ENCODE data around the gene ZNF525. TPM values are rescaled to one million over a fixed set of nuclear protein-coding genes. Genes with fewer than 3 reads are reported as not detected.
A peak's percentile ranks its signal among the peaks of the same experiment; 100 is the strongest.

ZNF525 gene
- total and polyA plus RNA-seq, 9 of the 15 experiments (the other 6 are each of a cell fraction or from before 2014, with no cell fraction given), result 1.5 to 12.0 (median 6.7) TPM

DNA sequence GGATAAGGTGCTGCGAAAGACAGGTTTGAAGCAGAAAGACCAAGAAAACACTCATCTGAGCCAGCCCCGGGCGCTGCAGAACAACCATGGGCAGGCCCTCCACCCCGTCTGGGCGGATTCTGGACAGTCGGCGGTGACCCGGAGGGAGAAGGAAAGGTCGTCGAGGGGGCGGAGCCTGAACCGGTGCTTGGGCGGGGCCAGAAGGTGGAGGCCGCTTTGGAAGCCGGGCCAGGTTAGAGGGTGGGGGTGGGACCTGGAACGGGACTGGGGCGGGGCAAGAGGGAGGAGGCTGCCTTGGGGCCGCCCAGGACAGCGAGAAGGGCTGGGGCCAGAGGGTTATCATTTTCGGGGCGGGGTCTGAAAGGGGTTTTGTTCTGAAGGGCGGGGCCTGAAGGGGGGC, 24.5 kb downstream of the ZNF525 start:
- H3K79me2 ChIP-seq (ENCODE audit: control insufficient read depth, insufficient read depth, low read length), result no peaks in the 10 kb centered on the region; the same call in 2 of the 3 replicates
- ATAC-seq (peak; percentile 46), FAIRE-seq (no peak), DNase-seq (ENCODE audit: extremely low read depth in 1 of 4, low spot score in 3 of 4) (peak; percentile 14 to 50 (median 44))
- in situ Hi-C loops (cut with MboI) (no loop called here), intact Hi-C loops (cut with micrococcal nuclease) (no loop called here)
- no peak for TF ChIP-seq ZNF431 (CRISPR knock-in tag; IDR thresholded peaks at IDR 0.05)
- TF ChIP-seq NR2C2 (CRISPR knock-in tag; IDR thresholded peaks at IDR 0.05), result no peak
- peak; percentile 28; the same call in 1 of the 2 replicates for TF ChIP-seq NR2C2 (tag; IDR thresholded peaks at IDR 0.05)
- no peak for TF ChIP-seq MTA3 (IDR thresholded peaks at IDR 0.05; ENCODE audit: borderline replicate concordance)
- no peak for TF ChIP-seq ZSCAN32 (CRISPR knock-in tag; IDR thresholded peaks at IDR 0.05)
- no peak for TF ChIP-seq KLF16 (IDR thresholded peaks at IDR 0.05)
- TF ChIP-seq RBM34 (IDR thresholded peaks at IDR 0.05; ENCODE audit: borderline replicate concordance, insufficient read depth, low read length), result no peak
- TF ChIP-seq RFX1 (IDR thresholded peaks at IDR 0.05), result no peak
- TF ChIP-seq NR2C1 (IDR thresholded peaks at IDR 0.05), result peak; percentile 85
- TF ChIP-seq NR2C1 (tag; IDR thresholded peaks at IDR 0.05), result peak; percentile 71
- H3K27me3 ChIP-seq (ENCODE audit: control insufficient read depth in 2 of 2, insufficient read depth in 2 of 2, low read length in 2 of 2), result no peaks in the 10 kb centered on the region
- H3K27ac ChIP-seq (ENCODE audit: extremely low read depth, low read depth, low read length), result no peak overlapping the region
- H2AFZ ChIP-seq (ENCODE audit: low read depth, low read length), result no peak overlapping the region
- no TSS peak for BruUV-seq (replicated peaks)
- 59% methylated on average over 11 of the region's 22 CpGs for WGBS (ENCODE audit: insufficient coverage, low coverage, missing lambda C conversion rate)
- H3K9ac ChIP-seq (ENCODE audit: insufficient read depth in 1 of 2, low read depth in 2 of 2, low read length in 2 of 2), result no peak overlapping the region
- CTCF ChIA-PET (ENCODE audit: low intra/inter-chr PET ratio), result interaction anchor here (0.5 kb wide), 1 partner anchor 57 kb away, joined by 3 read pairs; no protein-coding TSS in a partner anchor
- H3K9me3 ChIP-seq (replicated peaks; ENCODE audit: control insufficient read depth, insufficient read depth, low read depth, low read length), result peaks cover 5% of the 10 kb centered on the region
- H3K4me3 ChIP-seq, result no peak overlapping the region
- no peaks in the 10 kb centered on the region for H3K36me3 ChIP-seq (ENCODE audit: control insufficient read depth, insufficient read depth, low read length)
- POLR2A ChIA-PET, result interaction anchor here (0.9 kb wide), 1 partner anchor 25 kb away, joined by 3 read pairs; no protein-coding TSS in a partner anchor
- no peaks in the 10 kb centered on the region for H3K9me1 ChIP-seq (ENCODE audit: control insufficient read depth, insufficient read depth, low read length)
- no peaks in the 10 kb centered on the region for H4K20me1 ChIP-seq (replicated peaks; ENCODE audit: control insufficient read depth, insufficient read depth, low read length)
- H3K4me1 ChIP-seq (replicated peaks in 1 of 2; ENCODE audit: control insufficient read depth in 2 of 2, insufficient read depth in 2 of 2, low read length in 2 of 2), result peaks cover 4 to 7% of the 10 kb centered on the region in 2 experiments; a peak in 4 of 5 replicates
- no peak overlapping the region for H3K4me2 ChIP-seq (ENCODE audit: insufficient read depth, low read length)

Measured in K562 (cell line).